AG04450 (cell line): ENCODE results near the gene CDKN1A. TPM values are rescaled to one million over a fixed set of nuclear protein-coding genes. Genes with fewer than 3 reads are reported as not detected.
"Not testable (repeated sequence)": the region's sequence is repeated elsewhere in the genome, so short reads cannot be mapped to it uniquely, and the experiment has no call there.

Source experiments
- CTCF ChIA-PET: fragments of 300-600, 350-600 bp; formaldehyde crosslinking; extraction: SDS; loops from one replicate; lab custom pipeline; 2022; ENCODE audit warnings: antibody characterized with exemption, inconsistent platforms; lab: Charles Lee
- POLR2A ChIA-PET: fragments of 350-600 bp; formaldehyde crosslinking; extraction: SDS; loops from one replicate; lab custom pipeline; 2021; ENCODE audit warnings: antibody characterized with exemption, inconsistent platforms; lab: Yijun Ruan, JAX
- DNase-seq: peaks from one replicate; pipeline ENCODE4 v3.0.0-alpha.2; 2011; ENCODE audit warnings: low read depth, low spot score
- H3K27ac ChIP-seq: one replicate; pipeline ENCODE4 v1.5.1; 2012; ENCODE audit warnings: low read depth, low read length, control low read depth
- H3K27me3 ChIP-seq: one replicate; pipeline ENCODE4 v1.6.0; 2012; ENCODE audit warnings: low read length; ENCODE audit not compliant: control insufficient read depth, insufficient read depth
- H3K4me3 ChIP-seq: 2 replicates; pipeline ENCODE4 v1.5.1; 2011; ENCODE audit warnings: mild to moderate bottlenecking, low read depth, low read length, control low read depth
- H3K9me3 ChIP-seq: 2 replicates; pipeline ENCODE4 v1.5.1; 2012; ENCODE audit warnings: low read length; ENCODE audit not compliant: control insufficient read depth, insufficient read depth
- CTCF ChIP-seq: IDR thresholded peaks from 2 replicates; pipeline ENCODE4 v1.5.1; 2011; ENCODE audit warnings: low read depth, low read length, control low read depth, inconsistent platforms
- polyA plus RNA-seq: library from polyadenylated mRNA; depleted of rRNA; stranded (reverse); fragments of >200 nt; gene quantifications from 2 replicates; pipeline ENCODE4 v1.2.3, GENCODE V29; 2011

Gene CDKN1A
- polyA plus RNA-seq, 1 experiment, result 722 TPM

- no peak for TF ChIP-seq CTCF
- Histone ChIP-seq H3K27ac (no peak overlapping the region), H3K4me3 (no peak overlapping the region), H3K9me3 (no peaks in the 10 kb centered on the region; the same call in 1 of the 2 replicates), H3K27me3 (peaks cover 24% of the 10 kb centered on the region)
- no peak for DNase-seq
- ChIA-PET CTCF (interaction anchor here (2.5 to 6.7 kb wide), 2 partner anchors 106 kb away, joined by 10 to 70 read pairs; no protein-coding TSS in a partner anchor), POLR2A (interaction anchor here (0.6 kb wide), 1 partner anchor 132 kb away, joined by 3 read pairs; no protein-coding TSS in a partner anchor)
Observed at GRCh38 chr6:36721369-36722140, 43.0 kb downstream of the CDKN1A start.

GRCh38 chr6:36722365-36722764 is 43.9 kb downstream of the CDKN1A start:
- H3K9me3 ChIP-seq, result no peaks in the 10 kb centered on the region; the same call in 1 of the 2 replicates
- POLR2A ChIA-PET, result interaction anchor here (0.6 kb wide), 1 partner anchor 131 kb away, joined by 3 read pairs; no protein-coding TSS in a partner anchor
- peaks cover 17% of the 10 kb centered on the region for H3K27me3 ChIP-seq
- TF ChIP-seq CTCF, result no peak
- no peak overlapping the region for H3K4me3 ChIP-seq
- DNase-seq, result no peak
- no peak overlapping the region for H3K27ac ChIP-seq
- CTCF ChIA-PET, result interaction anchor here (0.8 to 6.7 kb wide), 3 partner anchors 15 to 107 kb away, joined by 3 to 70 read pairs (median 4); no protein-coding TSS in a partner anchor

- Histone ChIP-seq H3K27ac (no peak overlapping the region), H3K9me3 (no peaks in the 10 kb centered on the region; the same call in 1 of the 2 replicates), H3K4me3 (no peak overlapping the region), H3K27me3 (peaks cover 15% of the 10 kb centered on the region)
- no peak for TF ChIP-seq CTCF
- DNase-seq, result no peak
- CTCF ChIA-PET, result interaction anchor here (0.8 to 6.7 kb wide), 5 partner anchors 11 to 107 kb away, joined by 3 to 70 read pairs (median 4); no protein-coding TSS in a partner anchor
- POLR2A ChIA-PET, result no interaction called here
Observed at GRCh38 chr6:36722879-36723278, 44.4 kb downstream of the CDKN1A start.

GRCh38 chr6:36723992-36724391 is 45.5 kb downstream of the CDKN1A start:
- H3K9me3 ChIP-seq, DNase-seq, H3K27ac ChIP-seq, POLR2A ChIA-PET, H3K27me3 ChIP-seq, H3K4me3 ChIP-seq: not testable (repeated sequence)
- CTCF ChIA-PET, result interaction anchor here (0.6 to 6.7 kb wide), 22 partner anchors 9 to 228 kb away, joined by 3 to 70 read pairs (median 4); no protein-coding TSS in a partner anchor

- POLR2A ChIA-PET, result no interaction called here
- Histone ChIP-seq H3K9me3 (no peaks in the 10 kb centered on the region; the same call in 1 of the 2 replicates), H3K4me3 (no peak overlapping the region), H3K27ac (no peak overlapping the region), H3K27me3 (peaks cover 5% of the 10 kb centered on the region)
- CTCF ChIA-PET, result interaction anchor here (0.6 to 6.7 kb wide), 25 partner anchors 9 to 293 kb away, joined by 3 to 70 read pairs (median 4); no protein-coding TSS in a partner anchor
- TF ChIP-seq CTCF, result peak; percentile 75
- peak; percentile 23 for DNase-seq
Observed at GRCh38 chr6:36724514-36725390, 46.2 kb downstream of the CDKN1A start.
